A673 (cell line): ENCODE results near the gene CLSTN2. TPM values are rescaled to one million over a fixed set of nuclear protein-coding genes. Genes with fewer than 3 reads are reported as not detected.

ENCODE experiments used
- BruUV-seq: library from RNA; stranded (reverse); fragments of 400-500 nt; replicated peaks from 2 replicates; lab custom pipeline; 2021; lab: Mats Ljungman, UMichigan
- CTCF ChIA-PET: fragments of 300-600 bp; sonication (Branson Sonifier 250); formaldehyde crosslinking; loops from one replicate; lab custom pipeline; 2022; ENCODE audit warnings: antibody characterized with exemption; lab: Charles Lee
- POLR2A ChIA-PET: fragments of 300-600 bp; sonication (Branson Sonifier 250); formaldehyde crosslinking; loops from one replicate; lab custom pipeline; 2022; ENCODE audit warnings: antibody characterized with exemption; ENCODE audit not compliant: low non-redundant PET; lab: Charles Lee
- DNase-seq: peaks from one replicate; pipeline ENCODE4 v3.0.0-alpha.2; 2015; ENCODE audit warnings: low spot score
- H3K27ac ChIP-seq: fragments of 200-600 bp; sonication (generic); 2 replicates; pipeline ENCODE4 v1.5.1; 2016; ENCODE audit warnings: mixed run types, low read depth, mild to moderate bottlenecking, mixed read lengths, antibody characterized with exemption, low read length; ENCODE audit not compliant: poor library complexity, severe bottlenecking
- H3K27me3 ChIP-seq: fragments of 200-600 bp; sonication (generic); replicated peaks from 2 replicates; pipeline ENCODE4 v1.6.1; 2017; ENCODE audit warnings: mixed run types, low read depth, mild to moderate bottlenecking, mixed read lengths, antibody characterized with exemption, low read length; ENCODE audit not compliant: insufficient read depth, poor library complexity
- H3K36me3 ChIP-seq: fragments of 200-600 bp; sonication (generic); 2 replicates; pipeline ENCODE4 v1.6.1; 2016; ENCODE audit warnings: mixed run types, mild to moderate bottlenecking, mixed read lengths, antibody characterized with exemption, low read length; ENCODE audit not compliant: insufficient read depth, poor library complexity, severe bottlenecking
- H3K4me1 ChIP-seq: fragments of 200-600 bp; sonication (generic); 2 replicates; pipeline ENCODE4 v1.6.1; 2017; ENCODE audit warnings: mixed run types, mild to moderate bottlenecking, mixed read lengths, antibody characterized with exemption, low read length; ENCODE audit not compliant: insufficient read depth, poor library complexity, severe bottlenecking
- H3K4me3 ChIP-seq: fragments of 200-600 bp; sonication (generic); 2 replicates; pipeline ENCODE4 v1.5.1; 2016; ENCODE audit warnings: low read depth, mixed run types, mild to moderate bottlenecking, mixed read lengths, low read length; ENCODE audit not compliant: poor library complexity, severe bottlenecking
- H3K9me3 ChIP-seq: fragments of 200-600 bp; sonication (generic); 2 replicates; pipeline ENCODE4 v1.6.1; 2016; ENCODE audit warnings: mixed run types, low read depth, mild to moderate bottlenecking, mixed read lengths, antibody characterized with exemption, low read length; ENCODE audit not compliant: poor library complexity, severe bottlenecking
- CTCF ChIP-seq: fragments of 300-800, 200-600 bp; sonication (generic); conservative IDR thresholded peaks from 2 replicates; pipeline ENCODE4 v1.5.1; 2017; ENCODE audit warnings: low read depth, mild to moderate bottlenecking, antibody characterized with exemption, low read length, moderate library complexity, mixed read lengths
- EZH2 ChIP-seq: fragments of 200-600 bp; sonication (generic); IDR thresholded peaks from 2 replicates; pipeline ENCODE4 v1.6.1; 2017; ENCODE audit warnings: borderline replicate concordance, low read depth, mild to moderate bottlenecking, mixed read lengths, antibody characterized with exemption, low read length; ENCODE audit not compliant: poor library complexity, severe bottlenecking
- intact Hi-C: fragments of 100-400 bp; cut with micrococcal nuclease; formaldehyde crosslinking; loops from one replicate; pipeline ENCODE4 v1.10.0; 2022; ENCODE audit not compliant: unreplicated experiment
- total RNA-seq: library from RNA; stranded (reverse); gene quantifications from 2 replicates; pipeline ENCODE4 v1.2.3, GENCODE V29; 2021

CLSTN2 gene
- total RNA-seq, 1 experiment from 2014 or later = 50.7 TPM

GRCh38 chr3:140015741-140016140 lies 80.8 kb downstream of the CLSTN2 start:
- ChIA-PET CTCF (no interaction called here), POLR2A (no interaction called here)
- Histone ChIP-seq H3K27me3 (no peaks in the 10 kb centered on the region), H3K36me3 (no peaks in the 10 kb centered on the region), H3K9me3 (no peaks in the 10 kb centered on the region), H3K4me1 (no peaks in the 10 kb centered on the region), H3K4me3 (no peak overlapping the region), H3K27ac (no peak overlapping the region)
- intact Hi-C loops = no loop called here
- no TSS peak for BruUV-seq
- DNase-seq = no peak
- TF ChIP-seq EZH2 (no peak), CTCF (no peak)

GRCh38 chr3:140018556-140018955 lies 83.6 kb downstream of the CLSTN2 start:
- CTCF ChIA-PET = no interaction called here
- intact Hi-C loops = no loop called here

GRCh38 chr3:140019946-140020345 lies 85.0 kb downstream of the CLSTN2 start:
- Histone ChIP-seq H3K27me3 (no peaks in the 10 kb centered on the region), H3K4me1 (no peaks in the 10 kb centered on the region), H3K36me3 (no peaks in the 10 kb centered on the region), H3K9me3 (no peaks in the 10 kb centered on the region), H3K4me3 (no peak overlapping the region), H3K27ac (no peak overlapping the region)
- BruUV-seq = no TSS peak
- DNase-seq = no peak
- intact Hi-C loops = no loop called here
- POLR2A ChIA-PET = no interaction called here
- TF ChIP-seq CTCF (no peak), EZH2 (no peak)
- CTCF ChIA-PET = no interaction called here

More at GRCh38 chr3:140018556-140018955, 83.6 kb downstream of the CLSTN2 start:
- TF ChIP-seq CTCF (no peak), EZH2 (no peak)
- Histone ChIP-seq H3K4me1 (no peaks in the 10 kb centered on the region), H3K4me3 (no peak overlapping the region), H3K27me3 (no peaks in the 10 kb centered on the region), H3K9me3 (no peaks in the 10 kb centered on the region), H3K27ac (no peak overlapping the region), H3K36me3 (no peaks in the 10 kb centered on the region)
- no TSS peak for BruUV-seq
- DNase-seq = no peak
- POLR2A ChIA-PET = no interaction called here
